Caco-2 (cell line): ENCODE measurements around the gene EPB41. TPM values are rescaled to one million over a fixed set of nuclear protein-coding genes. Genes with fewer than 3 reads are reported as not detected.
"Not testable (repeated sequence)": the region's sequence is repeated elsewhere in the genome, so short reads cannot be mapped to it uniquely, and the experiment has no call there.

Source experiments
- BruUV-seq: library from RNA; stranded (reverse); fragments of 400-500 nt; replicated peaks from 2 replicates; lab custom pipeline; 2021; lab: Mats Ljungman, UMichigan
- CTCF ChIA-PET: fragments of 300-600 bp; sonication (Branson Sonifier 250); formaldehyde crosslinking; loops from one replicate; lab custom pipeline; 2022; ENCODE audit warnings: antibody characterized with exemption; lab: Charles Lee
- POLR2A ChIA-PET: fragments of 300-600 bp; sonication (Branson Sonifier 250); formaldehyde crosslinking; loops from one replicate; lab custom pipeline; 2022; ENCODE audit warnings: antibody characterized with exemption; lab: Charles Lee
- DNase-seq, 2 experiments: peaks; one replicate each; pipeline versions ENCODE4 v3.0.0 to v3.0.0-alpha.2; 2020 to 2022
- H3K27me3 ChIP-seq: replicated peaks from 2 replicates; pipeline ENCODE4 v1.6.0; 2011; ENCODE audit warnings: low read length; ENCODE audit not compliant: control insufficient read depth, insufficient read depth
- H3K36me3 ChIP-seq: 2 replicates; pipeline ENCODE4 v1.5.1; 2011; ENCODE audit warnings: low read length; ENCODE audit not compliant: control insufficient read depth, insufficient read depth
- H3K4me1 ChIP-seq: fragments of 250-450 bp; sonication (Bioruptor Pico); 2 replicates; pipeline ENCODE4 v1.5.1; 2020; ENCODE audit warnings: mild to moderate bottlenecking
- H3K4me3 ChIP-seq: 2 replicates; pipeline ENCODE4 v1.5.1; 2011; ENCODE audit warnings: low read depth, mild to moderate bottlenecking, control low read depth, low read length
- H3K9me3 ChIP-seq: fragments of 250-450 bp; sonication (Bioruptor Pico); 2 replicates; pipeline ENCODE4 v1.5.1; 2020; ENCODE audit warnings: mild to moderate bottlenecking, moderate library complexity
- H3K27ac Mint-ChIP-seq: one replicate; pipeline ENCODE4 v1.8.0; 2022; ENCODE audit warnings: mixed read lengths; ENCODE audit not compliant: unreplicated experiment
- H3K27me3 Mint-ChIP-seq: one replicate; pipeline ENCODE4 v1.8.0; 2022; ENCODE audit warnings: mixed read lengths; ENCODE audit not compliant: insufficient read depth, unreplicated experiment
- H3K36me3 Mint-ChIP-seq: one replicate; pipeline ENCODE4 v1.8.0; 2022; ENCODE audit warnings: mild to moderate bottlenecking, mixed read lengths; ENCODE audit not compliant: insufficient read depth, unreplicated experiment
- H3K4me1 Mint-ChIP-seq: one replicate; pipeline ENCODE4 v1.8.0; 2022; ENCODE audit warnings: low read depth, mixed read lengths; ENCODE audit not compliant: unreplicated experiment
- H3K4me3 Mint-ChIP-seq: one replicate; pipeline ENCODE4 v1.8.0; 2022; ENCODE audit warnings: mild to moderate bottlenecking, moderate library complexity, mixed read lengths; ENCODE audit not compliant: unreplicated experiment
- H3K9me3 Mint-ChIP-seq: one replicate; pipeline ENCODE4 v1.8.0; 2022; ENCODE audit warnings: mixed read lengths; ENCODE audit not compliant: unreplicated experiment
- intact Hi-C: fragments of 100-400 bp; cut with micrococcal nuclease; formaldehyde crosslinking; loops from one replicate; pipeline ENCODE4 v1.10.0; 2022; ENCODE audit not compliant: unreplicated experiment
- total RNA-seq: library from RNA; stranded (reverse); gene quantifications from 2 replicates; pipeline ENCODE4 v1.2.3, GENCODE V29; 2022
- TF ChIP-seq, protein P1 (sequence below), 2 experiments: fragments of 200-600 bp in 1 of 2; IDR thresholded peaks; 1 replicate in 1 of 2; 2 replicates in 1 of 2; pipeline versions ENCODE4 v1.5.1 to v1.8.0; 2011 to 2022; ENCODE audit warnings: antibody characterized with exemption in 1 of 2, control low read depth in 1 of 2, inconsistent platforms in 1 of 2, low read depth in 1 of 2, low read length in 1 of 2, mild to moderate bottlenecking in 1 of 2, moderate library complexity in 1 of 2; ENCODE audit not compliant: insufficient read depth in 1 of 2, severe bottlenecking in 1 of 2, unreplicated experiment in 1 of 2

The EPB41 gene
- total RNA-seq, 1 experiment from 2014 or later = 29.5 TPM

DNA sequence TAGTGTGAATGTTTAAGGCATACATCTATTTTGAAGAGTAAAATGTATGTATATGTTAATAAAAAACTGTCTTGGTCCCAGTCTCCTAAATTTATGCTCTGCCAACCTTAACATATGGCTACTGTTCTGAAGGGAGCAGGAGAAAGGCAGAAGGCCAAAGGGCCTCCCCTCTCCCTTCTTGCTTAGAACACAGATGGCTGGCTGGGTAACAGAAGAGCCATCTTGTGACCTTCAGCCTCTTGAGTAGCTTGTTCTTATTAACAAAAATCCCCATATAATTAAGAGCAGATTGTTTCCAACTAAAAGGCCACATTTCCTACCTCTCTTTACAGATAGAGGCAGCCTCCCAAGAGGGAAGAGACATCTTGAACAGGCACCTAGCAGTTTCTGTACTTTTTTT lies 36.1 kb downstream of the EPB41 start:
- H3K27ac Mint-ChIP-seq = no peak overlapping the region
- H3K9me3 ChIP-seq = no peaks in the 10 kb centered on the region
- ChIA-PET CTCF (no interaction called here), POLR2A (no interaction called here)
- TF ChIP-seq, protein P1, sequence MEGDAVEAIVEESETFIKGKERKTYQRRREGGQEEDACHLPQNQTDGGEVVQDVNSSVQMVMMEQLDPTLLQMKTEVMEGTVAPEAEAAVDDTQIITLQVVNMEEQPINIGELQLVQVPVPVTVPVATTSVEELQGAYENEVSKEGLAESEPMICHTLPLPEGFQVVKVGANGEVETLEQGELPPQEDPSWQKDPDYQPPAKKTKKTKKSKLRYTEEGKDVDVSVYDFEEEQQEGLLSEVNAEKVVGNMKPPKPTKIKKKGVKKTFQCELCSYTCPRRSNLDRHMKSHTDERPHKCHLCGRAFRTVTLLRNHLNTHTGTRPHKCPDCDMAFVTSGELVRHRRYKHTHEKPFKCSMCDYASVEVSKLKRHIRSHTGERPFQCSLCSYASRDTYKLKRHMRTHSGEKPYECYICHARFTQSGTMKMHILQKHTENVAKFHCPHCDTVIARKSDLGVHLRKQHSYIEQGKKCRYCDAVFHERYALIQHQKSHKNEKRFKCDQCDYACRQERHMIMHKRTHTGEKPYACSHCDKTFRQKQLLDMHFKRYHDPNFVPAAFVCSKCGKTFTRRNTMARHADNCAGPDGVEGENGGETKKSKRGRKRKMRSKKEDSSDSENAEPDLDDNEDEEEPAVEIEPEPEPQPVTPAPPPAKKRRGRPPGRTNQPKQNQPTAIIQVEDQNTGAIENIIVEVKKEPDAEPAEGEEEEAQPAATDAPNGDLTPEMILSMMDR (IDR thresholded peaks at IDR 0.05; ENCODE audit: insufficient read depth in 1 of 2, low read depth in 1 of 2, low read length in 1 of 2, severe bottlenecking in 1 of 2, unreplicated experiment in 1 of 2) = no peak
- no peaks in the 10 kb centered on the region for H3K36me3 Mint-ChIP-seq
- H3K36me3 ChIP-seq = no peaks in the 10 kb centered on the region
- no peak for DNase-seq
- no peaks in the 10 kb centered on the region for H3K4me1 Mint-ChIP-seq
- no peaks in the 10 kb centered on the region for H3K4me1 ChIP-seq
- no peaks in the 10 kb centered on the region for H3K27me3 Mint-ChIP-seq
- H3K27me3 ChIP-seq = no peaks in the 10 kb centered on the region
- BruUV-seq = no TSS peak
- H3K4me3 ChIP-seq = no peak overlapping the region
- no peaks in the 10 kb centered on the region for H3K9me3 Mint-ChIP-seq
- no peak overlapping the region for H3K4me3 Mint-ChIP-seq
- intact Hi-C loops = no loop called here

DNA sequence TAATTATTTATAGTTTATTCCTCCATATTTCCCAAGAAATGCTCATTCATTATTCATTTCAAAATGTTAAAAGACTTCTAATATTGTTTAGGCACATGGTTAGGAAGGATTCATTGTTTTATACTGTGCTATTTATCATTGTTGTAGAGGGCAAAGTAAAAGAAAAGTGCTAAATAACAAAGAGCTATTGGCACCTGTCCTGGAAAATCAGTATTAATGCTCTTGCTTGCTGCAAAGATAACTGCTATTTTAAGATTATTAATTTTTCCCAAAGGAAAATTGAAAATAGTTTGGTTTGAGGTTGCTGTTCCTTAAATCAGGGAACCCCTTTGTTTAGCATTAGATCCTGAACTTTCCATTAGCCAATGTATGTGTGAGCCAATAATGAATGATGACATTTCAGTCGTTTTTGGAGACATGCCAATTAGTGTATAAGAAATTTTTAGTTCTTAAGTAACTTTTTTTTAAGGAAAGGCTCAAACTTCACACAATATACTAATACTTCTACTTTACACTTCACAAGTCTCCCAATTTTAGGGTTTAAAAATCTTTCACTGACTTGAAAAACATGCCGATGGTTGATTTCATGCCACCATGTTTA lies 39.9 kb downstream of the EPB41 start:
- no peaks in the 10 kb centered on the region for H3K27me3 ChIP-seq
- CTCF ChIA-PET = no interaction called here
- no peaks in the 10 kb centered on the region for H3K36me3 ChIP-seq
- no peaks in the 10 kb centered on the region for H3K9me3 Mint-ChIP-seq
- no peaks in the 10 kb centered on the region for H3K4me1 ChIP-seq
- POLR2A ChIA-PET = no interaction called here
- no peak for DNase-seq
- TF ChIP-seq, protein P1 (IDR thresholded peaks at IDR 0.05; ENCODE audit: insufficient read depth in 1 of 2, low read depth in 1 of 2, low read length in 1 of 2, severe bottlenecking in 1 of 2, unreplicated experiment in 1 of 2) = no peak
- H3K27ac Mint-ChIP-seq = no peak overlapping the region
- no peaks in the 10 kb centered on the region for H3K36me3 Mint-ChIP-seq
- no peaks in the 10 kb centered on the region for H3K4me1 Mint-ChIP-seq
- intact Hi-C loops = no loop called here
- H3K4me3 ChIP-seq = no peak overlapping the region
- H3K4me3 Mint-ChIP-seq = no peak overlapping the region
- BruUV-seq = no TSS peak
- no peaks in the 10 kb centered on the region for H3K9me3 ChIP-seq
- no peaks in the 10 kb centered on the region for H3K27me3 Mint-ChIP-seq

DNA sequence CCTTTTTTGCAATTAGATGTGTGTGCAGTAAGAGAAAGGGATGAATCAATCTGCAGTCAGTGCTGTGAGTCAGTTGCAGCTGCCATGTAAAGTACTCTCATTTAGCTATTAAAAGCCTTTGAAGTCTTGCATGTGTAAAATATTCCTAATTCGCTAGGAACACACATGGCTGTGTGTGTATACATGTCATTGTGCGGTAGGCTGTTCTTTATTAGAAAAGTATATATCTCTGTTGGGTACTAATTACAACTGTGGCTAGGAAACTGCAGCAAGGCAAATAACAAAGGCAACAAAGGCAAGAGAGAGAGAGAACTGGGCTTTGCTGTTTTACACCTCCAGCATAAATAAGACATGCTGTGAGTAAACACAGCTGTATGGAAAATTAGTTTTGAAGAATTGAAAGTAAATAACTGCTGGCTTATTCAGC lies 41.7 kb downstream of the EPB41 start:
- no peak overlapping the region for H3K27ac Mint-ChIP-seq
- Histone ChIP-seq H3K4me1 (no peaks in the 10 kb centered on the region), H3K4me3 (no peak overlapping the region), H3K36me3 (no peaks in the 10 kb centered on the region), H3K27me3 (no peaks in the 10 kb centered on the region), H3K9me3 (no peaks in the 10 kb centered on the region)
- no peaks in the 10 kb centered on the region for H3K9me3 Mint-ChIP-seq
- ChIA-PET POLR2A (interaction anchor here (0.7 kb wide), 1 partner anchor 74 kb away, joined by 3 read pairs; no protein-coding TSS in a partner anchor), CTCF (no interaction called here)
- no peaks in the 10 kb centered on the region for H3K27me3 Mint-ChIP-seq
- DNase-seq = no peak
- no peaks in the 10 kb centered on the region for H3K4me1 Mint-ChIP-seq
- intact Hi-C loops = no loop called here
- no TSS peak for BruUV-seq
- no peaks in the 10 kb centered on the region for H3K36me3 Mint-ChIP-seq
- TF ChIP-seq, protein P1 (IDR thresholded peaks at IDR 0.05; ENCODE audit: insufficient read depth in 1 of 2, low read depth in 1 of 2, low read length in 1 of 2, severe bottlenecking in 1 of 2, unreplicated experiment in 1 of 2) = no peak
- no peak overlapping the region for H3K4me3 Mint-ChIP-seq

DNA sequence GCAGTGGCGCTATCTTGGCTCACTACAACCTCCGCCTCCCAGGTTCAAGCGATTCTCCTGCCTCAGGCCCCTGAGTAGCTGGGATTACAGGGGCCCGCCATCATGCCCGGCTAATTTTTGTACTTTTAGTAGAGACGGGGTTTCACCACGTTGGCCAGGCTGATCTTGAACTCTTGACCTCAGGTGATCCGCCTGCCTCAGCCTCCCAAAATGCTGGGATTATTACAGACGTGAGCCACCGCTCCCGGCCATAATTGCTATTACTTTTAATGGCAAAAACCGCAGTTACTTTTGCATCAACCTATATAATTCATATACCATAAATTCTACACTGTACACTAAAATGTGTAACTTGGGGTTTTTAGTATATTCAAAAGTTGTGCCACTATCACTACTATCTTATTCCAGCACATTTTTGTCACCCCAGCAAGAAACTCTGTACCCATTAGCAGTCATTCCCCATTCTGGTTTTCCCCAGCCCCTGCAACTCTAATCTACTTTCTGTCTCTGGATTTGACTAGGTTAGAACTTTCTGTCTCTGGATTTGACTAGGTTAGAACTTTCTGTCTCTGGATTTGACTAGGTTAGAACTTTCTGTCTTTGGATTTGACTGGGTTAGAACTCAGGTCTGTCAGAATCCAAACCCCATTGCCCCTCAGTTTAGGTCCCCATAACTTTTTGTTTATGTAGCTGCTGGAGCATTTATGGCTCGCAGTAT lies 47.9 kb downstream of the EPB41 start:
- H3K9me3 ChIP-seq, H3K4me1 ChIP-seq, H3K36me3 Mint-ChIP-seq, H3K27ac Mint-ChIP-seq, H3K9me3 Mint-ChIP-seq, H3K4me1 Mint-ChIP-seq, H3K4me3 Mint-ChIP-seq, H3K27me3 Mint-ChIP-seq, intact Hi-C loops, DNase-seq, H3K36me3 ChIP-seq, POLR2A ChIA-PET, CTCF ChIA-PET, BruUV-seq, H3K4me3 ChIP-seq, H3K27me3 ChIP-seq: not testable (repeated sequence)
